Upper lobe of right lung (tissue), 1 donor: ENCODE results near the gene EVL. TPM values are rescaled to one million over a fixed set of nuclear protein-coding genes. Genes with fewer than 3 reads are reported as not detected.

Source experiments
- ATAC-seq: fragments of 200-7000 bp; cut with Tn5 transposase; one replicate; pipeline ENCODE4 v1.9.1; 2020; ENCODE audit warnings: mild to moderate bottlenecking, moderate library complexity
- DNase-seq: peaks from one replicate; pipeline ENCODE4 v3.0.0-alpha.2; 2020
- H3K27ac ChIP-seq: fragments of 200-600 bp; one replicate; pipeline ENCODE4 v1.8.0; 2022
- H3K27me3 ChIP-seq: fragments of 200-600 bp; one replicate; pipeline ENCODE4 v1.8.0; 2022; ENCODE audit warnings: mild to moderate bottlenecking
- H3K36me3 ChIP-seq: fragments of 200-600 bp; one replicate; pipeline ENCODE4 v1.8.0; 2022
- H3K4me1 ChIP-seq: fragments of 200-600 bp; one replicate; pipeline ENCODE4 v1.8.0; 2022
- H3K4me3 ChIP-seq: fragments of 200-600 bp; one replicate; pipeline ENCODE4 v1.8.0; 2022; ENCODE audit warnings: mild to moderate bottlenecking
- H3K9me3 ChIP-seq: fragments of 200-600 bp; one replicate; pipeline ENCODE4 v1.8.0; 2022
- CTCF ChIP-seq: fragments of 200-600 bp; IDR thresholded peaks from one replicate; pipeline ENCODE4 v1.8.0; 2022; ENCODE audit warnings: antibody characterized with exemption
- intact Hi-C: fragments of 100-400 bp; cut with DNase I; formaldehyde crosslinking; loops from one replicate; pipeline ENCODE4 v1.11.0; 2022
- total RNA-seq: library from RNA; stranded (reverse); fragmentation: NEBNext Ultra II Directional; extraction: Animal tissue kit (Norgen Biotek cat#: 25700); gene quantifications from one replicate; pipeline ENCODE4 v1.2.1, GENCODE V29; 2021
- donor health status: DM: no; HTN: yes; CAD: no; lungs with severe emphysema.

EVL gene
- total RNA-seq, 1 donor from 2014 or later: 206 TPM

- H3K4me1 ChIP-seq: peaks cover 10% of the 10 kb centered on the region
- H3K9me3 ChIP-seq: no peaks in the 10 kb centered on the region
- DNase-seq: no peak
- no peak overlapping the region for H3K27ac ChIP-seq
- ATAC-seq: no peak
- no peak for TF ChIP-seq CTCF
- H3K36me3 ChIP-seq: peaks cover 42% of the 10 kb centered on the region
- intact Hi-C loops: no loop called here
- no peaks in the 10 kb centered on the region for H3K27me3 ChIP-seq
- no peak overlapping the region for H3K4me3 ChIP-seq
Measured at GRCh38 chr14:100128688-100129087, 63.5 kb downstream of the EVL start.

- peaks cover 44% of the 10 kb centered on the region for H3K36me3 ChIP-seq
- no peak for TF ChIP-seq CTCF
- peaks cover 10% of the 10 kb centered on the region for H3K4me1 ChIP-seq
- H3K27ac ChIP-seq: no peak overlapping the region
- H3K9me3 ChIP-seq: no peaks in the 10 kb centered on the region
- DNase-seq: no peak
- no peak overlapping the region for H3K4me3 ChIP-seq
- intact Hi-C loops: no loop called here
- H3K27me3 ChIP-seq: no peaks in the 10 kb centered on the region
- no peak for ATAC-seq
Measured at GRCh38 chr14:100129161-100129589, 64.0 kb downstream of the EVL start.

GRCh38 chr14:100130521-100130920, 65.3 kb downstream of the EVL start:
- Histone ChIP-seq H3K9me3 (no peaks in the 10 kb centered on the region), H3K27me3 (no peaks in the 10 kb centered on the region), H3K4me3 (no peak overlapping the region), H3K4me1 (peaks cover 10% of the 10 kb centered on the region), H3K27ac (peak overlapping the region; percentile 51), H3K36me3 (peaks cover 56% of the 10 kb centered on the region)
- no peak for DNase-seq
- ATAC-seq: no peak
- intact Hi-C loops: no loop called here
- no peak for TF ChIP-seq CTCF

- ATAC-seq (peak; percentile 70), DNase-seq (no peak)
- H3K4me1 ChIP-seq: peaks cover 10% of the 10 kb centered on the region
- H3K27ac ChIP-seq: peak overlapping the region; percentile 51
- TF ChIP-seq CTCF: no peak
- no peaks in the 10 kb centered on the region for H3K9me3 ChIP-seq
- intact Hi-C loops: no loop called here
- H3K36me3 ChIP-seq: peaks cover 56% of the 10 kb centered on the region
- no peak overlapping the region for H3K4me3 ChIP-seq
- H3K27me3 ChIP-seq: no peaks in the 10 kb centered on the region
Measured at GRCh38 chr14:100131181-100131580, 66.0 kb downstream of the EVL start.

- intact Hi-C loops: no loop called here
- DNase-seq (no peak), ATAC-seq (peak; percentile 49)
- peaks cover 10% of the 10 kb centered on the region for H3K4me1 ChIP-seq
- no peaks in the 10 kb centered on the region for H3K27me3 ChIP-seq
- no peak overlapping the region for H3K27ac ChIP-seq
- no peak overlapping the region for H3K4me3 ChIP-seq
- no peak for TF ChIP-seq CTCF
- no peaks in the 10 kb centered on the region for H3K9me3 ChIP-seq
- peaks cover 61% of the 10 kb centered on the region for H3K36me3 ChIP-seq
Measured at GRCh38 chr14:100132161-100132902, 67.1 kb downstream of the EVL start.
